ENCODE results near the gene PMAIP1. TPM values are rescaled to one million over a fixed set of nuclear protein-coding genes. Genes with fewer than 3 reads are reported as not detected.

The PMAIP1 gene
- total RNA-seq, 2 experiments from 2014 or later, result 22.9 to 23.3 TPM

GRCh38 chr18:59861009-59861408, 38.8 kb upstream of the PMAIP1 start:
- POLR2A ChIA-PET, result interaction anchor here (0.6 to 0.8 kb wide), 3 partner anchors 20 to 408 kb away, joined by 3 to 6 read pairs (median 3); no protein-coding TSS in a partner anchor
- CTCF ChIA-PET (ENCODE audit: unreplicated experiment), result no interaction called here
- no TSS peak for BruUV-seq (replicated peaks)
- H2AFZ ChIP-seq (ENCODE audit: low read length), result no peak overlapping the region
- no peak for TF ChIP-seq CTCF (conservative IDR thresholded peaks at IDR 0.05; ENCODE audit: low read length)
- TF ChIP-seq EZH2phosphoT487 (IDR thresholded peaks at IDR 0.05; ENCODE audit: borderline replicate concordance, low read depth, low read length), result no peak
- H3K9me2 ChIP-seq (ENCODE audit: insufficient read depth, low read length), result no peaks in the 10 kb centered on the region
- H3K4me1 ChIP-seq (ENCODE audit: insufficient read depth, low read length, poor library complexity, severe bottlenecking), result peaks cover 90% of the 10 kb centered on the region
- intact Hi-C loops (cut with micrococcal nuclease; ENCODE audit: unreplicated experiment), result loop anchor here (1.0 kb wide), 1 partner anchor 38 kb away; the partner anchor contains the start of gene PMAIP1
- peak overlapping the region; percentile 65 for H3K4me2 ChIP-seq (ENCODE audit: low read length)
- no peaks in the 10 kb centered on the region for H3K36me3 ChIP-seq (ENCODE audit: insufficient read depth, low read length)
- no peaks in the 10 kb centered on the region for H3K79me2 ChIP-seq (ENCODE audit: insufficient read depth, low read depth, low read length)
- H4K20me1 ChIP-seq (ENCODE audit: insufficient read depth, low read length), result no peaks in the 10 kb centered on the region
- H3K4me3 ChIP-seq (ENCODE audit: low read depth, low read length, poor library complexity, severe bottlenecking), result no peak overlapping the region
- no peak for DNase-seq (ENCODE audit: low spot score)
- H3K9me3 ChIP-seq (ENCODE audit: low read length), result no peaks in the 10 kb centered on the region
- H3K27ac ChIP-seq (ENCODE audit: low read depth, low read length, poor library complexity, severe bottlenecking), result no peak overlapping the region

GRCh38 chr18:59861963-59862819, 37.6 kb upstream of the PMAIP1 start:
- no peaks in the 10 kb centered on the region for H4K20me1 ChIP-seq (ENCODE audit: insufficient read depth, low read length)
- intact Hi-C loops (cut with micrococcal nuclease; ENCODE audit: unreplicated experiment), result loop anchor here (1.0 kb wide), 1 partner anchor 37 kb away; the partner anchor contains the start of gene PMAIP1
- no peaks in the 10 kb centered on the region for H3K9me2 ChIP-seq (ENCODE audit: insufficient read depth, low read length)
- H3K4me1 ChIP-seq (ENCODE audit: insufficient read depth, low read length, poor library complexity, severe bottlenecking), result peaks cover 80% of the 10 kb centered on the region
- no peaks in the 10 kb centered on the region for H3K9me3 ChIP-seq (ENCODE audit: low read length)
- DNase-seq (ENCODE audit: low spot score), result peak; percentile 76
- CTCF ChIA-PET (ENCODE audit: unreplicated experiment), result no interaction called here
- no peaks in the 10 kb centered on the region for H3K36me3 ChIP-seq (ENCODE audit: insufficient read depth, low read length)
- H2AFZ ChIP-seq (ENCODE audit: low read length), result peak overlapping the region; percentile 66; the same call in 1 of the 2 replicates
- peak overlapping the region; percentile 35 for H3K4me3 ChIP-seq (ENCODE audit: low read depth, low read length, poor library complexity, severe bottlenecking)
- BruUV-seq (replicated peaks), result no TSS peak
- peak overlapping the region; percentile 87 for H3K27ac ChIP-seq (ENCODE audit: low read depth, low read length, poor library complexity, severe bottlenecking)
- peak overlapping the region; percentile 78 for H3K4me2 ChIP-seq (ENCODE audit: low read length)
- TF ChIP-seq CTCF (conservative IDR thresholded peaks at IDR 0.05; ENCODE audit: low read length) (no peak), EZH2phosphoT487 (IDR thresholded peaks at IDR 0.05; ENCODE audit: borderline replicate concordance, low read depth, low read length) (no peak)
- POLR2A ChIA-PET, result interaction anchor here (0.6 to 0.7 kb wide), 3 partner anchors 11 to 79 kb away, joined by 3 to 4 read pairs (median 3); no protein-coding TSS in a partner anchor
- no peaks in the 10 kb centered on the region for H3K79me2 ChIP-seq (ENCODE audit: insufficient read depth, low read depth, low read length)
